ENCODE data around the gene FOXJ1. TPM values are rescaled to one million over a fixed set of nuclear protein-coding genes. Genes with fewer than 3 reads are reported as not detected.

FOXJ1 gene
- total and polyA plus RNA-seq, 2 of the 13 experiments (the other 11 are each of a cell fraction or from before 2014, with no cell fraction given) = 0.98 to 1.6 TPM

- TF ChIP-seq ZNF549 (CRISPR knock-in tag; IDR thresholded peaks at IDR 0.05) = no peak
- TF ChIP-seq, protein P1, sequence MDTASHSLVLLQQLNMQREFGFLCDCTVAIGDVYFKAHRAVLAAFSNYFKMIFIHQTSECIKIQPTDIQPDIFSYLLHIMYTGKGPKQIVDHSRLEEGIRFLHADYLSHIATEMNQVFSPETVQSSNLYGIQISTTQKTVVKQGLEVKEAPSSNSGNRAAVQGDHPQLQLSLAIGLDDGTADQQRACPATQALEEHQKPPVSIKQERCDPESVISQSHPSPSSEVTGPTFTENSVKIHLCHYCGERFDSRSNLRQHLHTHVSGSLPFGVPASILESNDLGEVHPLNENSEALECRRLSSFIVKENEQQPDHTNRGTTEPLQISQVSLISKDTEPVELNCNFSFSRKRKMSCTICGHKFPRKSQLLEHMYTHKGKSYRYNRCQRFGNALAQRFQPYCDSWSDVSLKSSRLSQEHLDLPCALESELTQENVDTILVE (CRISPR knock-in tag; IDR thresholded peaks at IDR 0.05) = no peak
- TF ChIP-seq LBX2 (CRISPR knock-in tag; IDR thresholded peaks at IDR 0.05; ENCODE audit: borderline replicate concordance) = 0 out of 2 replicates have a peak, but pooled peaks have one; percentile 38
- no peak for TF ChIP-seq XBP1 (CRISPR knock-in tag; IDR thresholded peaks at IDR 0.05)
- TF ChIP-seq BHLHE40 (IDR thresholded peaks at IDR 0.05; ENCODE audit: low read length) = no peak
- TF ChIP-seq IKZF1 (IDR thresholded peaks at IDR 0.05) = no peak
- peak; percentile 92 for TF ChIP-seq ZSCAN25 (CRISPR knock-in tag; IDR thresholded peaks at IDR 0.05)
- peak; percentile 58 for TF ChIP-seq GATAD2A (CRISPR knock-in tag; IDR thresholded peaks at IDR 0.05)
- TF ChIP-seq KDM2A (CRISPR knock-in tag; IDR thresholded peaks at IDR 0.05; ENCODE audit: borderline replicate concordance, low read depth) = no peak
- no peak for TF ChIP-seq ZNF496 (CRISPR knock-in tag; IDR thresholded peaks at IDR 0.05; ENCODE audit: insufficient replicate concordance)
- no peak for TF ChIP-seq POLR2AphosphoS5 (IDR thresholded peaks at IDR 0.05; ENCODE audit: low read depth, low read length)
- TF ChIP-seq, protein P2, sequence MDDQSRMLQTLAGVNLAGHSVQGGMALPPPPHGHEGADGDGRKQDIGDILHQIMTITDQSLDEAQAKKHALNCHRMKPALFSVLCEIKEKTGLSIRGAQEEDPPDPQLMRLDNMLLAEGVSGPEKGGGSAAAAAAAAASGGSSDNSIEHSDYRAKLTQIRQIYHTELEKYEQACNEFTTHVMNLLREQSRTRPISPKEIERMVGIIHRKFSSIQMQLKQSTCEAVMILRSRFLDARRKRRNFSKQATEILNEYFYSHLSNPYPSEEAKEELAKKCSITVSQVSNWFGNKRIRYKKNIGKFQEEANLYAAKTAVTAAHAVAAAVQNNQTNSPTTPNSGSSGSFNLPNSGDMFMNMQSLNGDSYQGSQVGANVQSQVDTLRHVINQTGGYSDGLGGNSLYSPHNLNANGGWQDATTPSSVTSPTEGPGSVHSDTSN (CRISPR knock-in tag; IDR thresholded peaks at IDR 0.05; ENCODE audit: borderline replicate concordance) = no peak
- TF ChIP-seq IRX3 (CRISPR knock-in tag; IDR thresholded peaks at IDR 0.05; ENCODE audit: borderline replicate concordance, low read depth) = no peak
- no peak for TF ChIP-seq ZNF530 (CRISPR knock-in tag; IDR thresholded peaks at IDR 0.05; ENCODE audit: low read depth)
- TF ChIP-seq CREBL2 (CRISPR knock-in tag; IDR thresholded peaks at IDR 0.05; ENCODE audit: borderline replicate concordance) = no peak
- no peak for TF ChIP-seq ZBTB26 (CRISPR knock-in tag; IDR thresholded peaks at IDR 0.05; ENCODE audit: borderline replicate concordance)
- no peak for TF ChIP-seq ZNF30 (CRISPR knock-in tag; IDR thresholded peaks at IDR 0.05)
- TF ChIP-seq, protein P3, sequence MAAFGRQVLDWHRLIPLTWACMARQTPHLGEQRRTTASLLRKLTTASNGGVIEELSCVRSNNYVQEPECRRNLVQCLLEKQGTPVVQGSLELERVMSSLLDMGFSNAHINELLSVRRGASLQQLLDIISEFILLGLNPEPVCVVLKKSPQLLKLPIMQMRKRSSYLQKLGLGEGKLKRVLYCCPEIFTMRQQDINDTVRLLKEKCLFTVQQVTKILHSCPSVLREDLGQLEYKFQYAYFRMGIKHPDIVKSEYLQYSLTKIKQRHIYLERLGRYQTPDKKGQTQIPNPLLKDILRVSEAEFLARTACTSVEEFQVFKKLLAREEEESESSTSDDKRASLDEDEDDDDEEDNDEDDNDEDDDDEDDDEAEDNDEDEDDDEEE (CRISPR knock-in tag; IDR thresholded peaks at IDR 0.05) = no peak
- peak; percentile 86 for TF ChIP-seq TFE3 (CRISPR knock-in tag; IDR thresholded peaks at IDR 0.05)
- no peak for TF ChIP-seq ZFP36L2 (CRISPR knock-in tag; IDR thresholded peaks at IDR 0.05)
- no peak for TF ChIP-seq SRY (CRISPR knock-in tag; IDR thresholded peaks at IDR 0.05)
- no peak for TF ChIP-seq ZNF569 (CRISPR knock-in tag; IDR thresholded peaks at IDR 0.05; ENCODE audit: borderline replicate concordance)
Measured at GRCh38 chr17:76132574-76133338, 8.3 kb downstream of the FOXJ1 start (continued).
